ENCODE data around the gene ASB16.

The ASB16 gene

GRCh38 chr17:44152875-44153274 lies 17.6 kb upstream of the ASB16 start:
- TF ChIP-seq CTCF (IDR thresholded peaks at IDR 0.05; ENCODE audit: low read depth, low read length), result no peak
- no peak for DNase-seq (ENCODE audit: low read depth in 2 of 2)
- H3K4me3 ChIP-seq (replicated peaks in 1 of 2; ENCODE audit: low read depth in 2 of 2, low read length in 2 of 2), result no peak overlapping the region

- no peak overlapping the region for H3K4me3 ChIP-seq (replicated peaks in 1 of 2; ENCODE audit: low read depth in 2 of 2, low read length in 2 of 2)
- no peak for TF ChIP-seq CTCF (IDR thresholded peaks at IDR 0.05; ENCODE audit: low read depth, low read length)
- no peak for DNase-seq (ENCODE audit: low read depth in 2 of 2)
These were observed 15.0 kb upstream of the ASB16 start for GRCh38 chr17:44155488-44155887.

- no peak overlapping the region for H3K4me3 ChIP-seq (replicated peaks in 1 of 2; ENCODE audit: low read depth in 2 of 2, low read length in 2 of 2)
- peak in 1 of 2 donors; percentile 37 for DNase-seq (ENCODE audit: low read depth in 2 of 2)
- TF ChIP-seq CTCF (IDR thresholded peaks at IDR 0.05; ENCODE audit: low read depth, low read length), result no peak
These were observed 10.8 kb upstream of the ASB16 start for GRCh38 chr17:44159519-44160210.

- TF ChIP-seq CTCF (IDR thresholded peaks at IDR 0.05; ENCODE audit: low read depth, low read length), result no peak
- no peak for DNase-seq (ENCODE audit: low read depth in 2 of 2)
- H3K4me3 ChIP-seq (replicated peaks in 1 of 2; ENCODE audit: low read depth in 2 of 2, low read length in 2 of 2), result no peak overlapping the region
These were observed 6.0 kb upstream of the ASB16 start for GRCh38 chr17:44164476-44164875.

GRCh38 chr17:44167181-44167861 lies 3.2 kb upstream of the ASB16 start:
- TF ChIP-seq CTCF (IDR thresholded peaks at IDR 0.05; ENCODE audit: low read depth, low read length), result no peak
- H3K4me3 ChIP-seq (replicated peaks in 1 of 2; ENCODE audit: low read depth in 2 of 2, low read length in 2 of 2), result no peak overlapping the region
- DNase-seq (ENCODE audit: low read depth in 2 of 2), result no peak

- TF ChIP-seq CTCF (IDR thresholded peaks at IDR 0.05; ENCODE audit: low read depth, low read length), result no peak
- DNase-seq (ENCODE audit: low read depth in 2 of 2), result no peak
- H3K4me3 ChIP-seq (replicated peaks in 1 of 2; ENCODE audit: low read depth in 2 of 2, low read length in 2 of 2), result no peak overlapping the region
These were observed 387 bp upstream of the ASB16 start for GRCh38 chr17:44170135-44170498.

Measured in cardiac fibroblast (primary cell).